Nephron (organoid): ENCODE results near the gene STS.

Source experiments
- H3K27ac Mint-ChIP-seq, 3 experiments: 2 replicates each; pipeline ENCODE4 v1.8.0; 2020; ENCODE audit warnings: mixed read lengths in 3 of 3, mild to moderate bottlenecking in 2 of 3, moderate library complexity in 1 of 3
- H3K27me3 Mint-ChIP-seq: 2 replicates; pipeline ENCODE4 v1.8.0; 2021; ENCODE audit warnings: low read depth, mild to moderate bottlenecking, moderate library complexity, mixed read lengths
- H3K36me3 Mint-ChIP-seq: 2 replicates; pipeline ENCODE4 v1.8.0; 2020; ENCODE audit warnings: low read depth, mixed read lengths
- H3K4me1 Mint-ChIP-seq: 2 replicates; pipeline ENCODE4 v1.8.0; 2020; ENCODE audit warnings: mixed read lengths
- H3K4me3 Mint-ChIP-seq, 3 experiments: 2 replicates each; pipeline ENCODE4 v1.8.0; 2020; ENCODE audit warnings: mild to moderate bottlenecking in 3 of 3, mixed read lengths in 3 of 3, moderate library complexity in 2 of 3
- H3K9me3 Mint-ChIP-seq: 2 replicates; pipeline ENCODE4 v1.8.0; 2020; ENCODE audit warnings: mixed read lengths
- CTCF ChIP-seq, 3 experiments: fragments of 200-600 bp; sonication (generic); IDR thresholded peaks; one replicate each; pipeline ENCODE4 v1.5.0; 2021; ENCODE audit warnings: antibody characterized with exemption in 3 of 3; ENCODE audit not compliant: unreplicated experiment in 3 of 3

Gene STS

GRCh38 chrX:7149411-7149810 is 1.9 kb downstream of the STS start:
- Mint-ChIP-seq H3K27me3 (peaks cover 6% of the 10 kb centered on the region), H3K4me1 (peaks cover 22% of the 10 kb centered on the region), H3K4me3 (peak overlapping the region; percentile 51 to 96 (median 75)), H3K9me3 (no peaks in the 10 kb centered on the region), H3K36me3 (no peaks in the 10 kb centered on the region), H3K27ac (no peak overlapping the region)
- no peak for TF ChIP-seq CTCF (IDR thresholded peaks at IDR 0.05; ENCODE audit: unreplicated experiment in 3 of 3)

- Mint-ChIP-seq H3K36me3 (no peaks in the 10 kb centered on the region), H3K4me3 (no peak overlapping the region), H3K27me3 (peaks cover 6% of the 10 kb centered on the region), H3K4me1 (no peaks in the 10 kb centered on the region), H3K9me3 (no peaks in the 10 kb centered on the region), H3K27ac (no peak overlapping the region)
- TF ChIP-seq CTCF (IDR thresholded peaks at IDR 0.05; ENCODE audit: unreplicated experiment in 3 of 3): no peak
Measured at GRCh38 chrX:7153231-7153630, 5.7 kb downstream of the STS start.

GRCh38 chrX:7154041-7154597 is 6.6 kb downstream of the STS start:
- peaks cover 6% of the 10 kb centered on the region for H3K27me3 Mint-ChIP-seq
- no peaks in the 10 kb centered on the region for H3K9me3 Mint-ChIP-seq
- no peaks in the 10 kb centered on the region for H3K36me3 Mint-ChIP-seq
- no peak for TF ChIP-seq CTCF (IDR thresholded peaks at IDR 0.05; ENCODE audit: unreplicated experiment in 3 of 3)
- H3K4me1 Mint-ChIP-seq: no peaks in the 10 kb centered on the region
- H3K4me3 Mint-ChIP-seq: no peak overlapping the region
- H3K27ac Mint-ChIP-seq: no peak overlapping the region

- Mint-ChIP-seq H3K27ac (no peak overlapping the region), H3K27me3 (peaks cover 9% of the 10 kb centered on the region), H3K4me3 (no peak overlapping the region), H3K4me1 (no peaks in the 10 kb centered on the region), H3K36me3 (no peaks in the 10 kb centered on the region), H3K9me3 (no peaks in the 10 kb centered on the region)
- TF ChIP-seq CTCF (IDR thresholded peaks at IDR 0.05; ENCODE audit: unreplicated experiment in 3 of 3): no peak
Measured at GRCh38 chrX:7155163-7155562, 7.7 kb downstream of the STS start.

GRCh38 chrX:7156879-7157278 is 9.4 kb downstream of the STS start:
- no peak for TF ChIP-seq CTCF (IDR thresholded peaks at IDR 0.05; ENCODE audit: unreplicated experiment in 3 of 3)
- Mint-ChIP-seq H3K9me3 (no peaks in the 10 kb centered on the region), H3K27ac (no peak overlapping the region), H3K4me1 (no peaks in the 10 kb centered on the region), H3K4me3 (no peak overlapping the region), H3K36me3 (no peaks in the 10 kb centered on the region), H3K27me3 (peaks cover 9% of the 10 kb centered on the region)

GRCh38 chrX:7158468-7158990 is 11.0 kb downstream of the STS start:
- Mint-ChIP-seq H3K4me3 (no peak overlapping the region), H3K27ac (no peak overlapping the region)

More at GRCh38 chrX:7158468-7158990, 11.0 kb downstream of the STS start:
- H3K9me3 Mint-ChIP-seq: no peaks in the 10 kb centered on the region
- H3K36me3 Mint-ChIP-seq: no peaks in the 10 kb centered on the region
- peaks cover 4% of the 10 kb centered on the region for H3K27me3 Mint-ChIP-seq
- TF ChIP-seq CTCF (IDR thresholded peaks at IDR 0.05; ENCODE audit: unreplicated experiment in 3 of 3): no peak
- no peaks in the 10 kb centered on the region for H3K4me1 Mint-ChIP-seq
